H1 (cell line): ENCODE results near the gene AHSG. TPM values are rescaled to one million over a fixed set of nuclear protein-coding genes. Genes with fewer than 3 reads are reported as not detected.

Experiments
- CTCF ChIA-PET: fragments of 300-600 bp; sonication (Branson Sonifier 250); formaldehyde crosslinking; loops from one replicate; lab custom pipeline; 2021; ENCODE audit not compliant: partially characterized antibody; lab: Charles Lee
- POLR2A ChIA-PET: fragments of 300-600 bp; sonication (Branson Sonifier 250); formaldehyde crosslinking; loops from one replicate; lab custom pipeline; 2021; ENCODE audit warnings: inconsistent platforms; ENCODE audit not compliant: partially characterized antibody; lab: Charles Lee
- DNase-seq, 2 experiments: peaks; one replicate each; pipeline versions ENCODE4 v3.0.0 to v3.0.0-alpha.2; 2010 to 2022; ENCODE audit warnings: low spot score in 2 of 2, low read depth in 1 of 2, mixed read lengths in 1 of 2
- FAIRE-seq: peaks from 2 replicates; lab custom pipeline; 2011; peaks lifted over from hg19 to GRCh38; lab: Jason Lieb, UNC
- H2AFZ ChIP-seq: 2 replicates; pipeline ENCODE4 v1.8.1; 2012; ENCODE audit warnings: low read length, inconsistent platforms
- H2AK5ac ChIP-seq: 2 replicates; pipeline ENCODE4 v1.6.1; 2013; ENCODE audit warnings: low read depth, low read length
- H2BK120ac ChIP-seq: replicated peaks from 2 replicates; pipeline ENCODE3; 2013; ENCODE audit warnings: low read depth, low read length, inconsistent platforms
- H2BK12ac ChIP-seq: 2 replicates; pipeline ENCODE4 v1.6.1; 2013; ENCODE audit warnings: low read depth, low read length
- H2BK15ac ChIP-seq: 2 replicates; pipeline ENCODE4 v1.6.1; 2013; ENCODE audit warnings: low read length
- H2BK20ac ChIP-seq: 2 replicates; pipeline ENCODE4 v1.6.1; 2013; ENCODE audit warnings: low read length
- H2BK5ac ChIP-seq: 2 replicates; pipeline ENCODE4 v1.6.1; 2013; ENCODE audit warnings: low read depth, low read length
- H3K14ac ChIP-seq: 2 replicates; pipeline ENCODE4 v1.6.1; 2013; ENCODE audit warnings: inconsistent platforms; ENCODE audit not compliant: insufficient read length
- H3K18ac ChIP-seq: 2 replicates; pipeline ENCODE4 v1.6.1; 2013; ENCODE audit warnings: low read length; ENCODE audit errors: extremely low read depth
- H3K23ac ChIP-seq: 2 replicates; pipeline ENCODE4 v1.6.1; 2013; ENCODE audit warnings: inconsistent platforms; ENCODE audit not compliant: insufficient read length
- H3K23me2 ChIP-seq: 2 replicates; pipeline ENCODE4 v1.6.1; 2013; ENCODE audit warnings: low read depth, low read length
- H3K27ac ChIP-seq: 2 replicates; pipeline ENCODE4 v1.6.1; 2011; ENCODE audit warnings: low read depth, low read length, inconsistent platforms
- H3K27me3 ChIP-seq, 4 experiments: replicated peaks in 1 of 4; 1 replicate in 1 of 4; 2 replicates in 3 of 4; pipeline versions ENCODE4 v1.6.1 to v1.8.1; 2011 to 2013; ENCODE audit warnings: low read length in 3 of 4, mild to moderate bottlenecking in 3 of 4, inconsistent platforms in 2 of 4, mixed read lengths in 2 of 4, moderate library complexity in 1 of 4; ENCODE audit not compliant: control insufficient read depth in 3 of 4, insufficient read depth in 3 of 4; ENCODE audit errors: extremely low read depth in 1 of 4
- H3K36me3 ChIP-seq, 4 experiments: 2 replicates each; pipeline versions ENCODE4 v1.6.1 to v1.8.1; 2011 to 2013; ENCODE audit warnings: mild to moderate bottlenecking in 4 of 4, low read length in 3 of 4, moderate library complexity in 2 of 4, control low read depth in 1 of 4, inconsistent platforms in 1 of 4; ENCODE audit not compliant: insufficient read depth in 4 of 4, control insufficient read depth in 2 of 4
- H3K4ac ChIP-seq: replicated peaks from 2 replicates; pipeline ENCODE3; 2013; ENCODE audit warnings: low read length, low read depth, mixed read lengths, inconsistent platforms; ENCODE audit not compliant: insufficient read length
- H3K4me1 ChIP-seq, 4 experiments: replicated peaks in 1 of 4; 1 replicate in 1 of 4; 2 replicates in 3 of 4; pipeline versions ENCODE4 v1.6.1 to v1.8.1; 2011 to 2013; ENCODE audit warnings: low read length in 3 of 4, inconsistent platforms in 2 of 4, mixed read lengths in 1 of 4; ENCODE audit not compliant: insufficient read depth in 4 of 4, control insufficient read depth in 3 of 4
- H3K4me2 ChIP-seq, 2 experiments: 2 replicates each; pipeline versions ENCODE4 v1.6.1 to v1.8.1; 2011 to 2013; ENCODE audit warnings: low read depth in 2 of 2, low read length in 2 of 2, control low read depth in 1 of 2, inconsistent platforms in 1 of 2, mild to moderate bottlenecking in 1 of 2; ENCODE audit not compliant: insufficient read depth in 1 of 2
- H3K4me3 ChIP-seq, 4 experiments: fragments of 200-600, 300-600 bp in 1 of 4; sonication (generic), shearing (Covaris generic), sonication (Bioruptor Twin) in 1 of 4; 2 replicates each; pipeline versions ENCODE4 v1.5.1 to v1.8.1; 2011 to 2016; ENCODE audit warnings: low read length in 4 of 4, low read depth in 3 of 4, control low read depth in 2 of 4, inconsistent platforms in 2 of 4, mild to moderate bottlenecking in 2 of 4, mixed read lengths in 1 of 4, moderate library complexity in 1 of 4; ENCODE audit not compliant: insufficient read depth in 2 of 4; ENCODE audit errors: extremely low read depth in 1 of 4
- H3K56ac ChIP-seq: replicated peaks from 2 replicates; pipeline ENCODE3; 2013; ENCODE audit warnings: low read depth, mild to moderate bottlenecking, mixed read lengths, low read length, inconsistent platforms; ENCODE audit not compliant: insufficient read length
- H3K79me1 ChIP-seq: 2 replicates; pipeline ENCODE4 v1.6.1; 2013; ENCODE audit warnings: low read depth, low read length, control low read depth
- H3K79me2 ChIP-seq, 2 experiments: 2 replicates each; pipeline versions ENCODE4 v1.6.1 to v1.8.1; 2012 to 2013; ENCODE audit warnings: low read length in 2 of 2, mild to moderate bottlenecking in 2 of 2, inconsistent platforms in 1 of 2; ENCODE audit not compliant: insufficient read depth in 2 of 2, control insufficient read depth in 1 of 2
- H3K9ac ChIP-seq, 4 experiments: replicated peaks in 1 of 4; 1 replicate in 1 of 4; 2 replicates in 3 of 4; pipeline versions ENCODE4 v1.6.1 to v1.8.1; 2011 to 2013; ENCODE audit warnings: low read depth in 3 of 4, low read length in 3 of 4, control low read depth in 2 of 4, mild to moderate bottlenecking in 2 of 4, moderate library complexity in 2 of 4, inconsistent platforms in 1 of 4; ENCODE audit errors: extremely low read depth in 1 of 4
- H3K9me3 ChIP-seq, 2 experiments: 2 replicates each; pipeline versions ENCODE4 v1.6.1 to v1.8.1; 2012 to 2013; ENCODE audit warnings: mild to moderate bottlenecking in 2 of 2, moderate library complexity in 2 of 2, control low read depth in 1 of 2, inconsistent platforms in 1 of 2, low read depth in 1 of 2, low read length in 1 of 2, mixed read lengths in 1 of 2; ENCODE audit not compliant: insufficient read depth in 2 of 2
- H4K20me1 ChIP-seq, 2 experiments: replicated peaks in 1 of 2; 2 replicates each; pipeline versions ENCODE3 to v1.8.1; 2011 to 2013; ENCODE audit warnings: inconsistent platforms in 2 of 2, low read length in 2 of 2, mild to moderate bottlenecking in 1 of 2; ENCODE audit not compliant: insufficient read depth in 2 of 2, control insufficient read depth in 1 of 2
- H4K5ac ChIP-seq: 2 replicates; pipeline ENCODE4 v1.6.1; 2013; ENCODE audit warnings: low read length, low read depth, mixed read lengths, inconsistent platforms; ENCODE audit not compliant: insufficient read length
- H4K8ac ChIP-seq: 2 replicates; pipeline ENCODE4 v1.8.0; 2013; ENCODE audit warnings: mild to moderate bottlenecking, moderate library complexity, low read length, inconsistent platforms; ENCODE audit not compliant: insufficient read depth; ENCODE audit errors: extremely low read depth
- H4K91ac ChIP-seq: replicated peaks from 2 replicates; pipeline ENCODE3; 2013; ENCODE audit warnings: low read length, mixed read lengths, inconsistent platforms; ENCODE audit not compliant: insufficient read length
- HDAC6 ChIP-seq: IDR thresholded peaks from one replicate; pipeline ENCODE4 v1.7.1; 2012; ENCODE audit warnings: low read depth, mild to moderate bottlenecking, inconsistent platforms, low read length, moderate library complexity
- KDM4A ChIP-seq: IDR thresholded peaks from one replicate; pipeline ENCODE4 v1.7.1; 2012; ENCODE audit warnings: low read depth, mild to moderate bottlenecking, moderate library complexity, low read length, inconsistent platforms; ENCODE audit not compliant: severe bottlenecking
- WGBS, 2 experiments: shearing (Covaris generic) in 1 of 2; methylation state at CpG; one replicate each; pipeline versions ENCODE4 v1.1.6 to v1.1.7; 2013 to 2015; ENCODE audit warnings: low lambda C conversion rate in 2 of 2, mixed read lengths in 2 of 2, inconsistent platforms in 1 of 2, low coverage in 1 of 2, missing lambda C conversion rate in 1 of 2; ENCODE audit not compliant: insufficient replicate concordance in 2 of 2, insufficient coverage in 1 of 2, insufficient read length in 1 of 2; ENCODE audit errors: extremely low coverage in 1 of 2, missing lambda C conversion rate in 1 of 2; 5-methylcytosine and 5-hydroxymethylcytosine counted together
- polyA plus RNA-seq, 7 experiments: library from polyadenylated mRNA; depleted of rRNA in 3 of 7; stranded (reverse) in 5 of 7; unstranded in 2 of 7; fragments of >200 nt in 5 of 7; fragments of 200-250 nt in 2 of 7; gene quantifications; 1 replicate in 5 of 7; 2 replicates in 1 of 7; 4 replicates in 1 of 7; pipeline versions ENCODE4 v1.2.1 to v1.2.3, GENCODE V29; 2011 to 2013; ENCODE audit warnings: missing spikeins in 2 of 7, mixed read lengths in 2 of 7
- total RNA-seq: library from RNA; stranded (reverse); fragmentation: NEBNext Ultra II Directional; extraction: Animal tissue kit (Norgen Biotek cat#: 25700); gene quantifications from 2 replicates; pipeline ENCODE4 v1.2.1, GENCODE V29; 2021

Gene AHSG
- total and polyA plus RNA-seq, 2 of the 8 experiments (the other 6 are each of a cell fraction or from before 2014, with no cell fraction given), result 0.68 to 0.78 TPM

GRCh38 chr3:186625600-186626042 is 12.8 kb downstream of the AHSG start:
- no peak overlapping the region for H2AFZ ChIP-seq
- no peak overlapping the region for H4K8ac ChIP-seq
- no peaks in the 10 kb centered on the region for H3K9me3 ChIP-seq
- H3K4me3 ChIP-seq, result no peak overlapping the region
- TF ChIP-seq KDM4A (no peak), HDAC6 (no peak)
- H2BK15ac ChIP-seq, result no peak overlapping the region
- H2AK5ac ChIP-seq, result no peak overlapping the region; the same call in 1 of the 2 replicates
- no peak overlapping the region for H2BK120ac ChIP-seq
- no peak overlapping the region for H3K4me2 ChIP-seq
- no peak overlapping the region for H2BK5ac ChIP-seq
- no peak overlapping the region for H4K5ac ChIP-seq
- no peak for DNase-seq
- no peak overlapping the region for H4K91ac ChIP-seq
- peaks cover 1% of the 10 kb centered on the region; the same call in 1 of the 2 replicates for H3K23me2 ChIP-seq
- H2BK12ac ChIP-seq, result no peak overlapping the region
- H3K56ac ChIP-seq, result no peak overlapping the region
- POLR2A ChIA-PET, result interaction anchor here (0.6 to 3.5 kb wide), 3 partner anchors 11 to 158 kb away, joined by 3 to 17 read pairs (median 4); partner anchors contain the start of gene EIF4A2
- no peak overlapping the region; the same call in 1 of the 2 replicates for H2BK20ac ChIP-seq
- H3K4ac ChIP-seq, result no peak overlapping the region
- no peaks in the 10 kb centered on the region for H3K79me2 ChIP-seq
- WGBS, 2 experiments, result 92% methylated on average over 4 of the region's 4 CpGs; no CpG with 5 or more reads in 1 of the 2 experiments
- H3K36me3 ChIP-seq, result no peaks in the 10 kb centered on the region
- H3K27me3 ChIP-seq, result peaks cover 0 to 2% (median 0%) of the 10 kb centered on the region in 4 experiments; a peak in 1 of 7 replicates
- H3K27ac ChIP-seq, result no peak overlapping the region
- FAIRE-seq, result no peak
- no peak overlapping the region for H3K23ac ChIP-seq
- H3K9ac ChIP-seq, result no peak overlapping the region
- no peak overlapping the region for H3K18ac ChIP-seq
- CTCF ChIA-PET, result interaction anchor here (0.7 to 6.1 kb wide), 3 partner anchors 11 to 354 kb away, joined by 3 to 67 read pairs (median 4); partner anchors contain the start of gene AHSG
- H4K20me1 ChIP-seq, result no peaks in the 10 kb centered on the region
- H3K14ac ChIP-seq, result no peak overlapping the region
- no peaks in the 10 kb centered on the region for H3K79me1 ChIP-seq
- no peaks in the 10 kb centered on the region for H3K4me1 ChIP-seq
